OCI-LY3 (cell line): ENCODE data around the gene CALML6.
"Not testable (repeated sequence)": the region's sequence is repeated elsewhere in the genome, so short reads cannot be mapped to it uniquely, and the experiment has no call there.

ENCODE experiments used
- H2AFZ ChIP-seq: fragments of 200-600, 300-600 bp; shearing (Covaris generic); 2 replicates; pipeline ENCODE4 v1.6.0; 2014; ENCODE audit warnings: antibody characterized with exemption, low read depth, low read length
- H3K27ac ChIP-seq: fragments of 200-600, 300-600 bp; sonication (generic); 2 replicates; pipeline ENCODE4 v1.5.1; 2014; ENCODE audit warnings: mild to moderate bottlenecking, low read length, moderate library complexity, mixed read lengths
- H3K27me3 ChIP-seq: fragments of 200-600, 300-600 bp; sonication (generic); 2 replicates; pipeline ENCODE4 v1.6.1; 2014; ENCODE audit warnings: low read depth, low read length, mixed read lengths
- H3K36me3 ChIP-seq: fragments of 200-600, 300-600 bp; sonication (generic); replicated peaks from 2 replicates; pipeline ENCODE3; 2014; ENCODE audit warnings: low read depth, low read length, mixed read lengths
- H3K4me1 ChIP-seq: fragments of 300-600, 200-600 bp; sonication (generic); 2 replicates; pipeline ENCODE4 v1.6.1; 2014; ENCODE audit warnings: low read length, mixed read lengths
- H3K4me2 ChIP-seq: fragments of 200-600, 300-600 bp; sonication (generic); 2 replicates; pipeline ENCODE4 v1.6.1; 2014; ENCODE audit warnings: low read length, mixed read lengths
- H3K4me3 ChIP-seq: fragments of 300-600, 200-600 bp; sonication (generic); 2 replicates; pipeline ENCODE4 v1.5.1; 2014; ENCODE audit warnings: antibody characterized with exemption, mild to moderate bottlenecking, low read length, moderate library complexity
- H3K79me2 ChIP-seq: fragments of 300-600, 200-600 bp; shearing (Covaris generic); 2 replicates; pipeline ENCODE4 v1.6.1; 2014; ENCODE audit warnings: mild to moderate bottlenecking, low read length, mixed read lengths
- H3K9ac ChIP-seq: fragments of 300-600, 200-600 bp; shearing (Covaris generic); 2 replicates; pipeline ENCODE4 v1.6.0; 2014; ENCODE audit warnings: mild to moderate bottlenecking, low read length, moderate library complexity
- H3K9me3 ChIP-seq: fragments of 200-600, 300-600 bp; shearing (Covaris generic); 2 replicates; pipeline ENCODE4 v1.6.1; 2014; ENCODE audit warnings: low read length, mixed read lengths; ENCODE audit not compliant: insufficient read depth
- H4K20me1 ChIP-seq: fragments of 200-600, 300-600 bp; sonication (generic); 2 replicates; pipeline ENCODE4 v1.6.1; 2016; ENCODE audit warnings: low read length, mixed read lengths; ENCODE audit not compliant: insufficient read depth
- EZH2phosphoT487 ChIP-seq: fragments of 200-600 bp; shearing (Covaris generic); IDR thresholded peaks from 2 replicates; pipeline ENCODE4 v1.6.1; 2018; ENCODE audit warnings: antibody characterized with exemption, mixed run types, low read depth
- TF ChIP-seq, protein P1 (sequence below): fragments of 200-600, 300-600 bp; sonication (generic); IDR thresholded peaks from 2 replicates; pipeline ENCODE4 v1.5.1; 2014; ENCODE audit warnings: antibody characterized with exemption, low read length, low read depth

CALML6 gene

DNA sequence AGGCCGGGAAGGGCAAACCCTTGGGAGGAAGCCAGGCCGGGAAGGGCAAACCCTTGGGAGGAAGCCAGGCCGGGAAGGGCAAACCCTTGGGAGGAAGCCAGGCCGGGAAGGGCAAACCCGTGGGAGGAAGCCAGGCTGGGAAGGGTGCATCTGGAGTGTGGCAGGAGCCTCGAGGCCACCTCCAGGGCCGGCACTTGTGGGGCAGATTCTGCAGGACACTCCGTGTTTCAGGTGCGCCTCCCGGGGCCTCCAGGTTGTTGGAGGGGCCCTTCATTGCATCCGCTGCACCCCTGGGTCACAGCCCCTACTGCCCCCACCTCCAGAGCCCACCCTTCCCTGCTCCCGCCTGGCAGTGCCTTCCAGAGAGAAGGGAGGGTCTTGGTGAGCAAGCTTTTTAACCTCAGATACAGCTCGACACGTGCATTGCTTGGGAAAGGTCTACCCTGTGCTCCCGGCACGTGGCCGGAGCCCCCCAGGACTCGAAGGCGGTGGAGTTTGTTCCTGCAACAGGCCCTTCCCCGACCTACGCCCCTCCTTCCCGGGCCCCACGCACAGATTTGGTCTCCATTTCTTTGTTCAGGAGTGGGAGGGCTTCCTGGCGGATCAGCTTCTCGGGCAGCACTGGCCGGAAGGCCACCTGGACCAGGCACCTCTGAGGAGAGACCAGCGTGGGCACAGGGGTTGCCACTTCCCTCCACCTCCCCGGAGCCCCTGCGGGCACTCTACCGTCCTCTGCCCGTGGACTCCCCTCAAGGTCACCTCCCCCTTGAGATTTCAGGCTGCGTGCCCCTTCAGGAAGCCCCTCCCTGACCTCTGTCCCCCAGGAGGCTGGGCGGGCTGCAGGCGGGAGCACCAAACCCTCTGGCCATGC is 13.4 kb downstream of the CALML6 start:
- Histone ChIP-seq H3K79me2 (no peaks in the 10 kb centered on the region), H3K27ac (no peak overlapping the region), H3K4me1 (no peaks in the 10 kb centered on the region), H3K36me3 (no peaks in the 10 kb centered on the region), H3K4me3 (no peak overlapping the region), H3K27me3 (no peaks in the 10 kb centered on the region), H3K9me3 (no peaks in the 10 kb centered on the region), H2AFZ (no peak overlapping the region), H4K20me1 (no peaks in the 10 kb centered on the region), H3K9ac (no peak overlapping the region), H3K4me2 (no peak overlapping the region)
- TF ChIP-seq EZH2phosphoT487, result no peak
- TF ChIP-seq, protein P1, sequence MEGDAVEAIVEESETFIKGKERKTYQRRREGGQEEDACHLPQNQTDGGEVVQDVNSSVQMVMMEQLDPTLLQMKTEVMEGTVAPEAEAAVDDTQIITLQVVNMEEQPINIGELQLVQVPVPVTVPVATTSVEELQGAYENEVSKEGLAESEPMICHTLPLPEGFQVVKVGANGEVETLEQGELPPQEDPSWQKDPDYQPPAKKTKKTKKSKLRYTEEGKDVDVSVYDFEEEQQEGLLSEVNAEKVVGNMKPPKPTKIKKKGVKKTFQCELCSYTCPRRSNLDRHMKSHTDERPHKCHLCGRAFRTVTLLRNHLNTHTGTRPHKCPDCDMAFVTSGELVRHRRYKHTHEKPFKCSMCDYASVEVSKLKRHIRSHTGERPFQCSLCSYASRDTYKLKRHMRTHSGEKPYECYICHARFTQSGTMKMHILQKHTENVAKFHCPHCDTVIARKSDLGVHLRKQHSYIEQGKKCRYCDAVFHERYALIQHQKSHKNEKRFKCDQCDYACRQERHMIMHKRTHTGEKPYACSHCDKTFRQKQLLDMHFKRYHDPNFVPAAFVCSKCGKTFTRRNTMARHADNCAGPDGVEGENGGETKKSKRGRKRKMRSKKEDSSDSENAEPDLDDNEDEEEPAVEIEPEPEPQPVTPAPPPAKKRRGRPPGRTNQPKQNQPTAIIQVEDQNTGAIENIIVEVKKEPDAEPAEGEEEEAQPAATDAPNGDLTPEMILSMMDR, result no peak

DNA sequence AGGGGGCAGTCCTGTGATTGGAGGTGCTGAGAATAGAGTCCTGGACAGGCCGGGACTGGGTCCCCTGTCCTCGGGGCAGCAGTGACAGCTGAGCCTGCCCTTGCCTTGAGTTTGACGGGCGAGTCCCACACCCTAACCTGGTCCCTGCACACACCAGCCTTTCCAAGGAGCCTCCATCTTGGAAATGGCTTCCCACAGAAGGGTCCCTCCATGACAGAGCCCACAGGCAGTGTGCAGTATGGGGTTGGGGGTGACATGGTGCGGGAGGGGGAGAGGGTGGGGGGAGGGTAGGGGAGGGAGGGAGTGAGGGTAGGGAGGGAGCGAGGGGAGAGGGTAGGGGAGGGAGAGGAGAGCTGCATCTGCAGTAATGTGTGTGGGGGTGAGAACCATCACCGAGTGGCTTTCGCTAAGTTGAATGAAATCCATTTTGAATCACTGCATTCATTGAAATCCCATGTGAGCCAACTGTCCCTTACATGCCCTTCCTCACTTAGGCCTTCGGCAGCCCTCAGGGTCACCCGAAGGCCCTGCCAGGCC is 14.1 kb downstream of the CALML6 start:
- no peak overlapping the region for H3K4me2 ChIP-seq
- H3K4me3 ChIP-seq, result no peak overlapping the region
- H3K36me3 ChIP-seq, result no peaks in the 10 kb centered on the region
- H3K9me3 ChIP-seq, result peaks cover 6% of the 10 kb centered on the region
- no peaks in the 10 kb centered on the region for H4K20me1 ChIP-seq
- H2AFZ ChIP-seq, result no peak overlapping the region
- H3K79me2 ChIP-seq, result no peaks in the 10 kb centered on the region
- no peaks in the 10 kb centered on the region for H3K4me1 ChIP-seq
- H3K27ac ChIP-seq, result no peak overlapping the region
- no peaks in the 10 kb centered on the region for H3K27me3 ChIP-seq
- no peak overlapping the region for H3K9ac ChIP-seq
- TF ChIP-seq, protein P1, result no peak
- TF ChIP-seq EZH2phosphoT487, result no peak

DNA sequence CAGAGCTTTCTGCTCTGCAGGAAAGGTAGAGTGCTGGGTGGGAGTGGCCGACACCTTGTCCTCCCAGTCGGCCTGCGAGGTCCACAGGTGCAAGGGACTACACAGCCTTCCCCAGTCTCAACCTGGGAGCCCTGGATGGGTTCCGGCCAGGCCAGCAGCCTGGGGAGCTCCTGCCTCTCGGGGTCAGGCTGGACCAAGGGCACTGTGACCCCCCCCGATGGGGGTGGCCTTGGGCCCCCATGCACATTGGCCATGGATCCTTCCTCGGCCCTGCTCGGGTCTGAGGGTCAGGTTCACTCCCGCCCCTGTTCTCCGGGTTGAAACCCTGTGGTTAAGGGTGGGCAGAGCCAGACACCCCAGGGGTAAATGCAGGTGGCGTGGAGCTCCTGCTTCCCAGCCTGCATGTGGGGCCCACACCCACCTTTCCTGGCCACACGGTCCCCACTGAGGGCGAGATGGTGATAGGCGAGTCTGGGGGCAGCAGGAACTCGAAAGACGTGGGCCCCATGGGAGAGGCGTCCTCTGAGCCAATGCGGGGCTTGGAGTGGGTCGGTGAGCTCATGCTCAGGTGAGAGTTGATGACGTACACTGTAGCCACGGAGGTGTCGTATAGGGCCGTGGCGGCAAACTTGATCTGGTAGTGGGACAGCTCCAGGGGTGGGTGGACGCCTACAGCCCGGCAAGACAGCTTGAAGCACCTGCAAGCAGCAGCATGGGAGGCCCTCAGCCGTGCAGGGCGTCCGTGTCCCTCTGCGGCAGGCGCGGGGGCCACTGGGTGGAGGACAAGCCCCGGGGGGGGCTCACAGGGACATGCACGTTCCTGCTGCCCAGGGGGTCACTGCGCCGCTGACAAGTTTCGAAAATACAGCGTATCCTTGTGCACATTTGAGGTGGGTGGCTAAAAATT is 14.8 kb downstream of the CALML6 start:
- no peaks in the 10 kb centered on the region for H3K79me2 ChIP-seq
- H3K9ac ChIP-seq, result no peak overlapping the region
- no peaks in the 10 kb centered on the region for H3K36me3 ChIP-seq
- no peak overlapping the region for H2AFZ ChIP-seq
- TF ChIP-seq EZH2phosphoT487, result no peak
- TF ChIP-seq, protein P1, result no peak
- H3K4me1 ChIP-seq, result no peaks in the 10 kb centered on the region
- H4K20me1 ChIP-seq, result no peaks in the 10 kb centered on the region
- H3K9me3 ChIP-seq, result peaks cover 8% of the 10 kb centered on the region
- H3K4me2 ChIP-seq, result no peak overlapping the region
- no peaks in the 10 kb centered on the region for H3K27me3 ChIP-seq
- H3K27ac ChIP-seq, result no peak overlapping the region
- H3K4me3 ChIP-seq, result no peak overlapping the region

DNA sequence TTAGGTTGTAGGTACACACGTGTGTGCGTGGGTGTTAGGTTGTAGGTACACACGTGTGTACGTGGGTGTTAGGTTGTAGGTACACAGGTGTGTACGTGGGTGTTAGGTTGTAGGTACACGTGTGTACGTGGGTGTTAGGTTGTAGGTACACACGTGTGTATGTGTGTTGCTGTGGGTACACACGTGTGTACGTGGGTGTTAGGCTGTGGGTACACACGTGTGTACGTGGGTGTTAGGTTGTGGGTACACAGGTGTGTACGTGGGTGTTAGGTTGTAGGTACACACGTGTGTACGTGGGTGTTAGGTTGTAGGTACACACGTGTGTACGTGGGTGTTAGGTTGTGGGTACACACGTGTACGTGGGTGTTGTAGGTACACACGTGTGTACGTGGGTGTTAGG is 19.8 kb downstream of the CALML6 start:
- not testable (repeated sequence) for H3K79me2 ChIP-seq

More for the DNA sequence above, 19.8 kb downstream of the CALML6 start:
- not testable (repeated sequence) for H3K4me3 ChIP-seq, H3K27me3 ChIP-seq, H3K9me3 ChIP-seq, H3K27ac ChIP-seq, H3K4me1 ChIP-seq, H3K36me3 ChIP-seq, H4K20me1 ChIP-seq, H3K9ac ChIP-seq, H3K4me2 ChIP-seq, H2AFZ ChIP-seq
